BLaER1 (cell line): ENCODE measurements around the gene EDAR.
A peak's percentile ranks its signal among the peaks of the same experiment; 100 is the strongest.

Experiments
- H3K27ac ChIP-seq: shearing (Covaris generic); formaldehyde crosslinking; 2 replicates; pipeline ENCODE4 v1.8.1; 2022
- H3K27me3 ChIP-seq: shearing (Covaris generic); formaldehyde crosslinking; 2 replicates; pipeline ENCODE4 v1.8.1; 2022
- H3K36me3 ChIP-seq: shearing (Covaris generic); formaldehyde crosslinking; 2 replicates; pipeline ENCODE4 v1.8.1; 2022
- H3K4me1 ChIP-seq: shearing (Covaris generic); formaldehyde crosslinking; 2 replicates; pipeline ENCODE4 v1.8.1; 2022
- H3K4me2 ChIP-seq: shearing (Covaris generic); formaldehyde crosslinking; 2 replicates; pipeline ENCODE4 v1.8.1; 2022
- H3K4me3 ChIP-seq: shearing (Covaris generic); formaldehyde crosslinking; 2 replicates; pipeline ENCODE4 v1.8.1; 2022
- H3K9ac ChIP-seq: shearing (Covaris generic); formaldehyde crosslinking; 2 replicates; pipeline ENCODE4 v1.8.1; 2022
- H3K9me3 ChIP-seq: shearing (Covaris generic); formaldehyde crosslinking; 2 replicates; pipeline ENCODE4 v1.8.1; 2022
- H4K20me1 ChIP-seq: shearing (Covaris generic); formaldehyde crosslinking; 2 replicates; pipeline ENCODE4 v1.8.1; 2022
- Cebpa-rat ChIP-seq: shearing (Covaris generic); IDR thresholded peaks from 2 replicates; pipeline ENCODE4 v1.8.1; 2022

EDAR gene

DNA sequence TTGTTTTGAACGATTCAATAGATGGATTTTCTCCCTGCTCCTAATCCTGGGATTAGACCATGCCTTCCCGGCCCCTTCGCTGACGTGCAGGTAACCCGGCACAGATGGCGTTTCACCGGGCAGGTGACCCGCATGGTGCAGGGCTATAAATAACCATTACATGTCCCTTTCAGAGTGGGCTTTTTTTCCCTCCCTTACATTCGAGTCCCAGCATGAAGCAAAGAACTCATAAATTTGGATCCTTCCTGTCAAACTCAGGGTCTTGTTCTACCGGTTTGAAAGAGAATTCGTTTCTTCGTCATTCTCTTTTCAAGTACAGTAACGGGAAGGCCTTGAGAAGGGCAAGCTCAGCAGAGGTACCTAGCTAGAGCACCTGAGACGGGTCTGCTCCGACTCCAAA is 46.1 kb downstream of the EDAR start:
- Histone ChIP-seq H3K4me2 (no peak overlapping the region), H3K9me3 (peaks cover 31% of the 10 kb centered on the region), H3K4me1 (peaks cover 13% of the 10 kb centered on the region), H3K4me3 (no peak overlapping the region), H3K27ac (no peak overlapping the region), H3K9ac (no peak overlapping the region), H3K27me3 (no peaks in the 10 kb centered on the region), H4K20me1 (no peaks in the 10 kb centered on the region), H3K36me3 (no peaks in the 10 kb centered on the region)
- TF ChIP-seq Cebpa-rat, result no peak

- no peak for TF ChIP-seq Cebpa-rat
- Histone ChIP-seq H3K36me3 (no peaks in the 10 kb centered on the region), H3K27ac (no peak overlapping the region), H3K4me2 (no peak overlapping the region), H3K4me1 (peaks cover 17% of the 10 kb centered on the region), H4K20me1 (no peaks in the 10 kb centered on the region), H3K27me3 (no peaks in the 10 kb centered on the region), H3K4me3 (no peak overlapping the region), H3K9me3 (peaks cover 26% of the 10 kb centered on the region), H3K9ac (no peak overlapping the region)
Measured at GRCh38 chr2:108942231-108942825, 46.7 kb downstream of the EDAR start.

- TF ChIP-seq Cebpa-rat, result no peak
- Histone ChIP-seq H4K20me1 (no peaks in the 10 kb centered on the region), H3K9ac (no peak overlapping the region), H3K9me3 (peaks cover 20% of the 10 kb centered on the region), H3K4me3 (no peak overlapping the region), H3K36me3 (no peaks in the 10 kb centered on the region), H3K27me3 (no peaks in the 10 kb centered on the region), H3K4me1 (peaks cover 17% of the 10 kb centered on the region), H3K27ac (no peak overlapping the region), H3K4me2 (no peak overlapping the region)
Measured at GRCh38 chr2:108941767-108942166, 47.3 kb downstream of the EDAR start.

GRCh38 chr2:108941161-108941665 is 47.8 kb downstream of the EDAR start:
- no peak overlapping the region for H3K9ac ChIP-seq
- H3K4me2 ChIP-seq, result no peak overlapping the region
- no peaks in the 10 kb centered on the region for H3K36me3 ChIP-seq
- no peaks in the 10 kb centered on the region for H3K27me3 ChIP-seq
- peaks cover 15% of the 10 kb centered on the region for H3K9me3 ChIP-seq
- H3K4me1 ChIP-seq, result peaks cover 17% of the 10 kb centered on the region
- no peak overlapping the region for H3K27ac ChIP-seq
- no peak overlapping the region for H3K4me3 ChIP-seq
- H4K20me1 ChIP-seq, result no peaks in the 10 kb centered on the region
- no peak for TF ChIP-seq Cebpa-rat

- no peaks in the 10 kb centered on the region for H4K20me1 ChIP-seq
- no peaks in the 10 kb centered on the region for H3K36me3 ChIP-seq
- H3K4me3 ChIP-seq, result no peak overlapping the region
- no peak overlapping the region for H3K4me2 ChIP-seq
- no peak overlapping the region for H3K9ac ChIP-seq
- H3K4me1 ChIP-seq, result peaks cover 17% of the 10 kb centered on the region
- TF ChIP-seq Cebpa-rat, result no peak
- H3K27ac ChIP-seq, result no peak overlapping the region
- peaks cover 4% of the 10 kb centered on the region for H3K9me3 ChIP-seq
- no peaks in the 10 kb centered on the region for H3K27me3 ChIP-seq
Measured at GRCh38 chr2:108940156-108940555, 48.9 kb downstream of the EDAR start.

DNA sequence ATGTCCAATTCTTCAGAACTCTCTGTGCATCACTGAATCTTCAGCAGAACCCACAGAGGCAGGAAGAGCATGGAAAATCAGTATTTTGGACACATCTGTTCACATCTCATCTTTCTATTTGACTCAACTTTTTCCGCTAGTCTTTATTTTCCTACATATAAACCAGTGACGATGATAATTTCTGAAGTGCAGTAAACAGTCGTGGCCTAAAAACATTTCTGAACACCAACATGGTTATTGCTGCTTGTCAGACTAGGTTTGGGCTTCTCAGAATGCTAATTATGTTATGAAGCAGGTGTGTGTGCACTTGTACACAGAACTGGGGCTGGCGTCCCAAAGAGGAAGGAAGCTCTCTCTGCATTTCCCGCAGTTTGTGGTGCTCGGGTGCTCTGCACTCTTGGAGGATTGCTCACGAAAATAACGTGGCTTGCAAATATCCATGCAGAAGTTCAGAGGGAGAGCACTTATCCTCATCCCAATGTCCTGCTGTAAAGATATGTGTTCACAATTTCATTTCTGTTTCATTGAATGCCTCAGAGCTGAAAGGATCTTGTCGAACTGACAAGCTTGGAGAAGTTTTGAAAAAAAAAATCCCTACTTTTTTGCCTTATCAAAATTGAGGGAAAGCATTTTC is 50.8 kb downstream of the EDAR start:
- H3K27me3 ChIP-seq, result no peaks in the 10 kb centered on the region
- peak overlapping the region; percentile 70 for H3K4me2 ChIP-seq
- no peak overlapping the region for H3K4me3 ChIP-seq
- no peak overlapping the region for H3K27ac ChIP-seq
- peaks cover 25% of the 10 kb centered on the region for H3K4me1 ChIP-seq
- TF ChIP-seq Cebpa-rat, result no peak
- H3K36me3 ChIP-seq, result no peaks in the 10 kb centered on the region
- no peaks in the 10 kb centered on the region for H4K20me1 ChIP-seq
- H3K9me3 ChIP-seq, result no peaks in the 10 kb centered on the region
- peak overlapping the region; percentile 22; the same call in 1 of the 2 replicates for H3K9ac ChIP-seq

DNA sequence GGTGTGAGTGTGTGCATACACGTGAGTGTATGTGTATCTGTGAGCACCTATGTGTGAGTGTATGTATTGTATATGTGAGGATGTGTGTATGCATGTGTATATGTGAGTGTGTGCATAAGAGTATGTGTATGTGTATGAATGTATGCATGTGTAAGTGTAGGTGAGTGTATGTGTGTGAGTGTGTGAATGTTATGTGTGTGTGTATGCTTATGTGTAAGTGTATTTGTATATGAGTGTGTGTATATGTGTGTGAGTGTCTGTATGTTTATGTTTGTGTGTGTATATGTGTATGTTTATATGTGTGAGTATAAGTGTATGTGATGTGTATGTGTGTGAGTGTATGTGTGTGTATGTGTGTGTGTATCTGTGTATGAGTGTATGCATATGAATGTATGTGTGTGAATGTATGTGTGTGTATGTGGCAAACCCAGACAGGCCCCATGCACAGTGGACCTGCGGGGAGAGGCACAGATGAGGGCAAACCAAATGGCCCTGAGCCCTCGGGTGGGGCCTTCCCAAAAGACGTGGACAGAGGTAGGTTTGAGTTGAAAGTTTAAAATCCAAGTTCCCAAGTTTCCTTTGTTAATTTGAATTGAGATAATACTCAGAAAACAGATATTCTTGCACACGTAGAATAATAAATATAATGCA is 51.5 kb downstream of the EDAR start:
- no peak for TF ChIP-seq Cebpa-rat
- Histone ChIP-seq H3K4me2 (peak overlapping the region; percentile 70), H3K27ac (no peak overlapping the region), H3K9ac (no peak overlapping the region), H3K27me3 (no peaks in the 10 kb centered on the region), H3K4me3 (no peak overlapping the region), H3K9me3 (no peaks in the 10 kb centered on the region), H4K20me1 (no peaks in the 10 kb centered on the region), H3K36me3 (no peaks in the 10 kb centered on the region), H3K4me1 (peaks cover 29% of the 10 kb centered on the region)

DNA sequence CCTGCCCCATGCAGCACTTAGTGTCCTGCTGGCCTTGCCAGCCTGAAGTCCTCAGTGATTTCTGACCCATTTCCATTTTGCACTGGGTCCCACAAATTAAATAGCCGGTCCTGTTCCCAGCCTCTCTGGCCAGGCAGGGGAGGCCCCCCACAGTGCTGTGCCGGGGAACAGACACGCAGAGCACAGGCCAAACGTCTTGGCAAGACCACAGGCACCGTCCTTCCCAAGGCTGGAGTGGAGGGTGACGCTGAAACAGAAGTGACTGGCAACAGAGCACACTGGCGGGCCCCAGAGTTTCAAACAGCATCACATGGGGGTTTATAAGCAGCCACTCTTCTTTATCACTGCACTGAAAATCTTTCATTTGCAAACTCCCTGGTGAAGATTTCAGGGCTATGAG is 52.2 kb downstream of the EDAR start:
- Histone ChIP-seq H3K9ac (no peak overlapping the region), H3K36me3 (no peaks in the 10 kb centered on the region), H3K27ac (no peak overlapping the region), H3K9me3 (no peaks in the 10 kb centered on the region), H4K20me1 (no peaks in the 10 kb centered on the region), H3K4me1 (peaks cover 30% of the 10 kb centered on the region), H3K27me3 (no peaks in the 10 kb centered on the region), H3K4me2 (no peak overlapping the region), H3K4me3 (no peak overlapping the region)
- no peak for TF ChIP-seq Cebpa-rat

DNA sequence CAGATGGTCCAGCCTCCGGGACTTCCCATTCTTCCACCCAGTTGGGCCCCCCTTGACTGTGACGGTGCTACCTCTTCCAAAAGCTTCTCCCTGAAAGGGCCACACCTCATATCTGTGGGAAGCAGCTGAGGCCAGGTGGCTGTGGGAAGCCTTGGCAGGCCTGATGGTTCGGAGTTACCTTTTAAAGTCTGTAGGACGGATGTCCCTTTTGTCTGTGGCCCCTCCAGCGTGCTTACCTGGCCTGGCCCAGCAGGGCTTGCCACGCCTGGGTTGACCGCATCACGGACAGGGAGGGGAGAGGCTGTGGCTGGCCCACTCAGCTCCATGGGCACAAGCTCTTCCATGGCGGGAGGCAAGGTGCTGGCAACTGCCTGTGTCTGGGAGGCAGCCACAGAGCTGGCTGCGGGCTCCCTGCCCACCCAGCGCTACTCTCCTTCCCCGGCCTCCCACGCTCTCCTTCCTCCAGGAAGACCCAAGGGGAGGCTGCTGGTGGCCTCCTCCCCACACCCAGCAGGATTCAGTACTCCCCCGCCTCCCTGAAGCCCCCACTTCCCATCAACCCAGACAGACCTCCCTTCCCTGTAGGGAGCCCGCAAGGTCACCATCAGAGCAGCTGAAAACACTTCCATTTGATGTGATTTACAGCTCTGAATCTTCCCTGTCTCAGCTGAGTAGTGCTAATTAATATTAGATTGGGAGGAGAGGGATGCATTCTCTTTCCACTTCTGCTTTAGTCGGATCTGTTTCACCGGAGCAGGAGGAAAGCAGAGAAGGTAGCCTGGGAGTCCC is 52.8 kb downstream of the EDAR start:
- Histone ChIP-seq H3K27ac (no peak overlapping the region), H3K27me3 (no peaks in the 10 kb centered on the region), H3K4me2 (no peak overlapping the region), H3K9ac (no peak overlapping the region), H3K4me3 (no peak overlapping the region), H3K4me1 (peaks cover 36% of the 10 kb centered on the region), H3K36me3 (no peaks in the 10 kb centered on the region), H4K20me1 (no peaks in the 10 kb centered on the region), H3K9me3 (no peaks in the 10 kb centered on the region)
- TF ChIP-seq Cebpa-rat, result no peak
